GM12874 (cell line): ENCODE measurements around the gene TBL1XR1.

Source experiments
- TF ChIP-seq, protein P1 (sequence below): IDR thresholded peaks from 2 replicates; pipeline ENCODE4 v1.5.1; 2011; ENCODE audit warnings: low read depth, mild to moderate bottlenecking, control low read depth, low read length, moderate library complexity; ENCODE audit not compliant: insufficient read depth

Gene TBL1XR1

DNA sequence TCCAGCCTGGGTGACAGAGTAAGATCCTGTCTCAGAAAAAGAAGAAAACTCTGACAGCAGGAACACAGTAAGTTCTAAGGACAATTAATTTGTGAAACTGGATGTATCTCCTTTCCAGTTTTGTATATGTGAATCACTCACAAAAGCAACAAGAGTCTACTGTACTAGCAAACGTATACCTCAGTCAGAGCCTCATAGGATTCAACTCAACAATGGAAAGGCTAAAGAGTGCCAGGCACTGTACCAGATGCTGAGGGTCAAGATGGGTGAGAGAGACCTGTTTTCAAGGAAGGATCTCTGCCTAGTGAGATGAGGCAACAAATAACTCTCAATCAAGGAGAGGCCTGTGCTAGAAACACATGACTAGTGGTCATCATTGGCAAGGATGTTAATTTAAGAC lies 14.9 kb downstream of the TBL1XR1 start:
- TF ChIP-seq, protein P1, sequence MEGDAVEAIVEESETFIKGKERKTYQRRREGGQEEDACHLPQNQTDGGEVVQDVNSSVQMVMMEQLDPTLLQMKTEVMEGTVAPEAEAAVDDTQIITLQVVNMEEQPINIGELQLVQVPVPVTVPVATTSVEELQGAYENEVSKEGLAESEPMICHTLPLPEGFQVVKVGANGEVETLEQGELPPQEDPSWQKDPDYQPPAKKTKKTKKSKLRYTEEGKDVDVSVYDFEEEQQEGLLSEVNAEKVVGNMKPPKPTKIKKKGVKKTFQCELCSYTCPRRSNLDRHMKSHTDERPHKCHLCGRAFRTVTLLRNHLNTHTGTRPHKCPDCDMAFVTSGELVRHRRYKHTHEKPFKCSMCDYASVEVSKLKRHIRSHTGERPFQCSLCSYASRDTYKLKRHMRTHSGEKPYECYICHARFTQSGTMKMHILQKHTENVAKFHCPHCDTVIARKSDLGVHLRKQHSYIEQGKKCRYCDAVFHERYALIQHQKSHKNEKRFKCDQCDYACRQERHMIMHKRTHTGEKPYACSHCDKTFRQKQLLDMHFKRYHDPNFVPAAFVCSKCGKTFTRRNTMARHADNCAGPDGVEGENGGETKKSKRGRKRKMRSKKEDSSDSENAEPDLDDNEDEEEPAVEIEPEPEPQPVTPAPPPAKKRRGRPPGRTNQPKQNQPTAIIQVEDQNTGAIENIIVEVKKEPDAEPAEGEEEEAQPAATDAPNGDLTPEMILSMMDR, result no peak

GRCh38 chr3:177181418-177181817 lies 15.9 kb downstream of the TBL1XR1 start:
- TF ChIP-seq, protein P1, result no peak

DNA sequence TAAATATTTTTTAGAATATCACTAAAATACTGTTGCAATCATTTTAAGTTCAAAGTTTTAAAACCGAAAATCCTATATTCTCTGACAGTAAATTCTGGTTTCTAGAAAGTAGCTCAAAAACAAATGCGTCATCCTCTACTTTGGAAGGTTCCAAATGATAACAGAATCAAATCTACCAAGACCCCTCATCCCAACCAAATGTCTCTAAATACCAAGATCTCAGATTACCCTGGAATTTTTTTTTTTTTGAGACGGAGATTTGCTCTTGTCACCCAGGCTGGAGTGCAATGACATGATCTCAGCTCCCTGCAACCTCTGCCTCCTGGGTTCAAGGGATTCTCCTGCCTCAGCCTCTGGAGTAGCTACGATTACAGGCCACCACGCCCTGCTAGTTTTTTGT lies 16.8 kb downstream of the TBL1XR1 start:
- TF ChIP-seq, protein P1, result no peak

- TF ChIP-seq, protein P1, result no peak
These were observed 17.8 kb downstream of the TBL1XR1 start for GRCh38 chr3:177179281-177180067.

- TF ChIP-seq, protein P1, result no peak
These were observed 19.5 kb downstream of the TBL1XR1 start for GRCh38 chr3:177177749-177178221.

GRCh38 chr3:177174607-177175170 lies 22.6 kb downstream of the TBL1XR1 start:
- TF ChIP-seq, protein P1, result no peak

DNA sequence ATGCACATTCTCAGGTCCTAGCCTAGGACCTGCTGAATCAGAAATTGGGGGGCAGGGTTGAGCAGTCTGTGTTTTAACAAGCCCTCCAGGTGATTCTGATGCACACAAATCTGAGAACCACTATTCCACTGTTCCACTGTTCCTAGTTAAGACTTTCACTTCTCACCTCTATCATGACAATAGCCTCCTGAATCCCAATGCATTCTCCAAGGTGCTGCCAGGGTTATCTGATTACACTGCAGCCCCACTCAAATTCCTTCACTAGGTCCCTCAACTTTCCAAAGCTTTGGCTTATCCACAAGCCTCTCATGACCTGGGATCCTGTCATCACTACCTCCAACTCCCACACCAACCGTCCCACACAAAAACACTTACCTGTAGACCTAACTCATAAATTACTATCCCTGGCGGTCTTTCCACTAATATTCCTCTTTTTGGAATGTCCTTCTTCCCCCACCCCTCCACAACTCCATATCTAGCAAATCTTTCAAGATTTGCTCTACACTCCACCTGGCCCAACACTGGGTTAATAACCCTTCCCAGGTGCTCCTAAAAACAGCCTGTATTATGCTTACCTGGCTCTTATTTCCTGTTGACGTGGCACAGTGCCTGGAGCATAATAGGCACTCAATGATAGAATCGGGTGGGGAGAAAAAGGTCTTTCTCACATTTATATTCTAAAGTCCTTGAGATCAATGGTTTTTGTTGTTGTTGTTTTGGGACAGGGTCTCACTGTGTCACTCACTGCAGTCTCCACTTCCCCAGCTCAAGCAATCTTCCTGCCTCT lies 27.2 kb downstream of the TBL1XR1 start:
- TF ChIP-seq, protein P1, result no peak
